PFSK-1 (cell line): ENCODE results near the gene SMOC2.

Source experiments
- SIN3A ChIP-seq: IDR thresholded peaks from 2 replicates; pipeline ENCODE4 v1.6.1; 2012; ENCODE audit warnings: mild to moderate bottlenecking, low read length, moderate library complexity, borderline replicate concordance; ENCODE audit not compliant: insufficient read depth
- TAF1 ChIP-seq: IDR thresholded peaks from 2 replicates; pipeline ENCODE4 v1.6.1; 2012; ENCODE audit warnings: low read length, control low read depth, borderline replicate concordance; ENCODE audit not compliant: insufficient read depth
- TF ChIP-seq, protein P1 (sequence below), 2 experiments: IDR thresholded peaks; 2 replicates each; pipeline versions ENCODE4 v1.6.1 to v1.8.0; 2011 to 2012; ENCODE audit warnings: low read depth in 2 of 2, low read length in 2 of 2, control low read depth in 1 of 2, inconsistent platforms in 1 of 2, mild to moderate bottlenecking in 1 of 2, moderate library complexity in 1 of 2; ENCODE audit not compliant: insufficient read depth in 1 of 2

DNA sequence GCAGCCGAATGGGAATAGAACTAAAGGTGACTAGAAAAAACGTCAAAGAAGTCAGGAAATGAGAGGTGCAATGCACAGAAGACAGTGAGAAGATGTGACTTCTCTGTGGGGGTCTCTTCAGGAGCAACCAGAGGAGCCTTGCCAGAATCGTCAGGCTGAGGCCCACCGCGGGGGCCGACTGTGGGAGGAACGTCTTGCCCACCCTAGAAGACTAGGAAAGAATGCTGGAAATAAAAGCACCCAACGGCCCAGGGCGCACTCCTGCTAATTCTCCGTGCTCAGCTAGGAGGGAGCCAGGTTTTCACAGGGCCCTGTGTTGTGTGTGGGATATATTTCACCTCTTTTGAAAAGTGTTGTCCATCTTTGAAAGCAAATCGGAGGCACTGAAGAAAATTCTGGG is 129.2 kb downstream of the SMOC2 start:
- TF ChIP-seq TAF1 (no peak), SIN3A (no peak)
- TF ChIP-seq, protein P1, sequence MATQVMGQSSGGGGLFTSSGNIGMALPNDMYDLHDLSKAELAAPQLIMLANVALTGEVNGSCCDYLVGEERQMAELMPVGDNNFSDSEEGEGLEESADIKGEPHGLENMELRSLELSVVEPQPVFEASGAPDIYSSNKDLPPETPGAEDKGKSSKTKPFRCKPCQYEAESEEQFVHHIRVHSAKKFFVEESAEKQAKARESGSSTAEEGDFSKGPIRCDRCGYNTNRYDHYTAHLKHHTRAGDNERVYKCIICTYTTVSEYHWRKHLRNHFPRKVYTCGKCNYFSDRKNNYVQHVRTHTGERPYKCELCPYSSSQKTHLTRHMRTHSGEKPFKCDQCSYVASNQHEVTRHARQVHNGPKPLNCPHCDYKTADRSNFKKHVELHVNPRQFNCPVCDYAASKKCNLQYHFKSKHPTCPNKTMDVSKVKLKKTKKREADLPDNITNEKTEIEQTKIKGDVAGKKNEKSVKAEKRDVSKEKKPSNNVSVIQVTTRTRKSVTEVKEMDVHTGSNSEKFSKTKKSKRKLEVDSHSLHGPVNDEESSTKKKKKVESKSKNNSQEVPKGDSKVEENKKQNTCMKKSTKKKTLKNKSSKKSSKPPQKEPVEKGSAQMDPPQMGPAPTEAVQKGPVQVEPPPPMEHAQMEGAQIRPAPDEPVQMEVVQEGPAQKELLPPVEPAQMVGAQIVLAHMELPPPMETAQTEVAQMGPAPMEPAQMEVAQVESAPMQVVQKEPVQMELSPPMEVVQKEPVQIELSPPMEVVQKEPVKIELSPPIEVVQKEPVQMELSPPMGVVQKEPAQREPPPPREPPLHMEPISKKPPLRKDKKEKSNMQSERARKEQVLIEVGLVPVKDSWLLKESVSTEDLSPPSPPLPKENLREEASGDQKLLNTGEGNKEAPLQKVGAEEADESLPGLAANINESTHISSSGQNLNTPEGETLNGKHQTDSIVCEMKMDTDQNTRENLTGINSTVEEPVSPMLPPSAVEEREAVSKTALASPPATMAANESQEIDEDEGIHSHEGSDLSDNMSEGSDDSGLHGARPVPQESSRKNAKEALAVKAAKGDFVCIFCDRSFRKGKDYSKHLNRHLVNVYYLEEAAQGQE (IDR thresholded peaks at IDR 0.05; ENCODE audit: insufficient read depth in 1 of 2, low read depth in 2 of 2, low read length in 2 of 2): no peak
